D341Med (cell line): ENCODE data around the gene SBNO2.
"Not testable (repeated sequence)": the region's sequence is repeated elsewhere in the genome, so short reads cannot be mapped to it uniquely, and the experiment has no call there.

Source experiments
- DNase-seq: peaks from one replicate; pipeline ENCODE4 v3.0.0; 2012; ENCODE audit warnings: low spot score

Gene SBNO2

GRCh38 chr19:1173845-1174809 lies at the start of gene SBNO2:
TSS of gene SBNO2 (minus strand) at chr19:1174268. CDS start at chr19:1154276, 19,992 bp downstream.
- peak; percentile 99 for DNase-seq

- peak; percentile 89 for DNase-seq
These were observed 49.2 kb upstream of the SBNO2 start for GRCh38 chr19:1223018-1223855.

- peak; percentile 71 for DNase-seq
These were observed 48.3 kb upstream of the SBNO2 start for GRCh38 chr19:1222394-1222793.

- no peak for DNase-seq
These were observed 47.8 kb upstream of the SBNO2 start for GRCh38 chr19:1221904-1222255.

GRCh38 chr19:1220976-1221903 lies 47.2 kb upstream of the SBNO2 start:
- no peak for DNase-seq

- no peak for DNase-seq
These were observed 46.4 kb upstream of the SBNO2 start for GRCh38 chr19:1220477-1220930.

- no peak for DNase-seq
These were observed 45.9 kb upstream of the SBNO2 start for GRCh38 chr19:1219786-1220476.

- DNase-seq, result no peak
These were observed 44.9 kb upstream of the SBNO2 start for GRCh38 chr19:1218751-1219567.

- DNase-seq, result no peak
These were observed 43.3 kb upstream of the SBNO2 start for GRCh38 chr19:1217366-1217765.

- DNase-seq, result no peak
These were observed 42.7 kb upstream of the SBNO2 start for GRCh38 chr19:1216756-1217155.

GRCh38 chr19:1214862-1215731 lies 41.0 kb upstream of the SBNO2 start:
- DNase-seq, result no peak

GRCh38 chr19:1214299-1214861 lies 40.3 kb upstream of the SBNO2 start:
- no peak for DNase-seq

GRCh38 chr19:1213391-1214286 lies 39.6 kb upstream of the SBNO2 start:
- no peak for DNase-seq

- no peak for DNase-seq
These were observed 37.6 kb upstream of the SBNO2 start for GRCh38 chr19:1211494-1212234.

GRCh38 chr19:1210227-1210538 lies 36.1 kb upstream of the SBNO2 start:
- no peak for DNase-seq

- not testable (repeated sequence) for DNase-seq
These were observed 34.8 kb upstream of the SBNO2 start for GRCh38 chr19:1208830-1209229.

GRCh38 chr19:1206864-1207450 lies 32.9 kb upstream of the SBNO2 start:
- DNase-seq, result no peak
